Muscle of leg (tissue), 11 donors: ENCODE results near the gene TAF8. TPM values are rescaled to one million over a fixed set of nuclear protein-coding genes. Genes with fewer than 3 reads are reported as not detected.

Source experiments
- DNase-seq: peaks from one replicate; pipeline ENCODE4 v3.0.0; 2013
- H3K27ac ChIP-seq: one replicate; pipeline ENCODE4 v1.5.1; 2013; ENCODE audit warnings: mild to moderate bottlenecking, low read length, control low read depth
- H3K27me3 ChIP-seq: one replicate; pipeline ENCODE4 v1.6.1; 2013; ENCODE audit warnings: low read length; ENCODE audit not compliant: control insufficient read depth, insufficient read depth
- H3K36me3 ChIP-seq: one replicate; pipeline ENCODE4 v1.6.1; 2013; ENCODE audit warnings: low read length; ENCODE audit not compliant: control insufficient read depth, insufficient read depth
- H3K4me1 ChIP-seq: one replicate; pipeline ENCODE4 v1.6.1; 2013; ENCODE audit warnings: low read length; ENCODE audit not compliant: control insufficient read depth, insufficient read depth
- H3K4me3 ChIP-seq: one replicate; pipeline ENCODE4 v1.5.1; 2013; ENCODE audit warnings: low read length, control low read depth
- H3K9me3 ChIP-seq: replicated peaks from 2 replicates; pipeline ENCODE4 v1.6.1; 2013; ENCODE audit warnings: low read depth, low read length; ENCODE audit not compliant: control insufficient read depth
- WGBS: methylation state at CpG from one replicate; pipeline ENCODE4 v1.1.5; 2013; ENCODE audit warnings: missing lambda C conversion rate; ENCODE audit not compliant: insufficient coverage; 5-methylcytosine and 5-hydroxymethylcytosine counted together
- polyA plus RNA-seq, 8 donors: library from polyadenylated mRNA; unstranded; fragments of 120-200 nt; gene quantifications; one replicate each; pipeline versions ENCODE4 v1.2.1 to v1.2.3, GENCODE V29; 2013; ENCODE audit warnings: inconsistent platforms in 1 of 8, low replicate concordance in 1 of 8; ENCODE audit not compliant: insufficient read length in 8 of 8, insufficient read depth in 1 of 8
- total RNA-seq: library from RNA; stranded (reverse); fragments of 120-200 nt; gene quantifications from one replicate; pipeline ENCODE4 v1.2.4, GENCODE V29; 2013

Gene TAF8
- total and polyA plus RNA-seq, 9 donors, result 11.4 to 16.6 (median 13.4) TPM

DNA sequence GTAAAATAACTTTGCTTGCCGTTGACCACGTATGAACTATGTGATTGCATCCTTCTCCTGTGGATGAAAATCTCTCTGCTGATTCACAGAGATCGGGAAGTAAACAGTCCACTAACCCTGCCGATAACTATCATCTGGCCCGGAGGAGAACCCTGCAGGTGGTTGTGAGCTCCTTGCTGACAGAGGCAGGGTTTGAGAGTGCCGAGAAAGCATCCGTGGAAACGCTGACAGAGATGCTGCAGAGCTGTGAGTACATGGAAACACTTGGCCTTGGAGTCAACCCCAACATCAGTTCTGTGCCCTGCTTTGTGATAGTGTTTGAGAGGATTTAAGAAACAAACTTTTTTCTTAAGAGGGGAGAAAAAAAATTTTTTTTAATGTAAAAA, 937 bp downstream of the TAF8 start:
- Histone ChIP-seq H3K4me3 (peak overlapping the region; percentile 83), H3K9me3 (no peaks in the 10 kb centered on the region), H3K27ac (no peak overlapping the region), H3K36me3 (peaks cover 31% of the 10 kb centered on the region), H3K4me1 (peaks cover 37% of the 10 kb centered on the region), H3K27me3 (no peaks in the 10 kb centered on the region)
- 43% methylated on average over 6 of the region's 8 CpGs for WGBS
- no peak for DNase-seq

DNA sequence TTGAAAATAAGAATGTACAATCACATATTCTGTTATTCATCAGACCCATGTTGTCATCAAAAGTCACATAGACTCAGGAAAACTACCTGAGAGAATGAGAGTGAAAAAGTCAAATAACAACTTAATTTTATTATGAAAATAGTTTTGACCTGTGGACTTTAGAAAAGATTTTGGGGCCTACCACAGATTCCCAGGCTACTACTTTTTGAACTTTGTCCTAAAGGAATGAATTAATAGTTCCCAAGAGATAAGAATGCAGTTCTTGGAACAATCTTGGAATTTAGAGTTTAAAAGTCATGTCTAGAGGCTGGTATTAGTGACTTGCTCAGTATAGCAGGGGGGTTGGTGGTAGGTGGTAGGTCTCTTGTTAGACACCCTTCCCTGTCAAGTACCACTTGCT, 3.3 kb downstream of the TAF8 start:
- peaks cover 18% of the 10 kb centered on the region for H3K4me1 ChIP-seq
- H3K36me3 ChIP-seq, result peaks cover 53% of the 10 kb centered on the region
- no peak for DNase-seq
- H3K9me3 ChIP-seq, result no peaks in the 10 kb centered on the region
- no peak overlapping the region for H3K27ac ChIP-seq
- no peak overlapping the region for H3K4me3 ChIP-seq
- H3K27me3 ChIP-seq, result no peaks in the 10 kb centered on the region

DNA sequence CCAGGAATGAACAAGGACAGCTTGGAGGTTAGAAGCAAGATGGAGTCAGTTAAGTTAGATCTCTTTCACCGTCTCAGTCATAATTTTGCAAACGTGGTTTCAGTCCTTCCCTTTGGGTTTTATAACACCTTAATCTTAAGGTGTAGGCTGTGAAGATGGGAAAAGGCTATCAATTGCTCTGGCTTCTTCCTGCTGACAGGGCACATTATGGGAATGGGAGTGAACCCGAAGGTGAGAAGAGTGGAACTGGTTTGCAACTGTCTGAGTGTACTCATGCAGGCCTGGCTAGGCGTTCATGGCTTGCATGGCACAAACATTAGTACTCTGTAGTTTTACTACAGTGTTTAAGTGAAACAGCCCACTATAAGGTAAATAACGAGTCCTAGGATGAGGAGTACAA, 9.4 kb downstream of the TAF8 start:
- no peaks in the 10 kb centered on the region for H3K27me3 ChIP-seq
- H3K4me1 ChIP-seq, result no peaks in the 10 kb centered on the region
- no peak overlapping the region for H3K27ac ChIP-seq
- no peak for DNase-seq
- H3K36me3 ChIP-seq, result peaks cover 61% of the 10 kb centered on the region
- no peak overlapping the region for H3K4me3 ChIP-seq
- no peaks in the 10 kb centered on the region for H3K9me3 ChIP-seq
- no CpG with 5 or more reads among the region's 5 CpGs for WGBS

DNA sequence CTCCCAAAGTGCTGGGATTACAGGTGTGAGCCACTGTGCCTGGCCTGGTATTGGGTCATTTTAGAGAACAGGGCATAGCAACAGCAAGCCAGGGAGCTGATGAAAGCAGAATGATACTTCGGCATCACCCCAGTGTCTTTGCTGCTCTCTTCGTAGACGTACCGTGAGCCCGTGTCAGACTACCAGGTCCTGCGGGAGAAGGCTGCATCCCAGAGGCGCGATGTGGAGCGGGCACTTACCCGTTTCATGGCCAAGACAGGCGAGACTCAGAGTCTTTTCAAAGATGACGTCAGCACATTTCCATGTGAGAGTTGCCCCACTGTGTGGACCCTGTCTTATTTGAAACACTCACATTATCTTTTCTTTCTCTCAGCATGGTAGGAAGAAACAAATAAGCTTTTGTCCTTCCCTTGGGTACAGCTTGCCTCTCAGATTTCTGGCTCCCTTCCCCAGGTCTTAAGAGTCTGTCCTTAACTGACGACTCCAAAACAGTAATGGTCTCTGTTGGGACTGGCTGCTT, 15.9 kb downstream of the TAF8 start:
- H3K36me3 ChIP-seq, result peaks cover 60% of the 10 kb centered on the region
- WGBS, result 95% methylated on average over 11 of the region's 13 CpGs
- no peaks in the 10 kb centered on the region for H3K27me3 ChIP-seq
- DNase-seq, result no peak
- no peaks in the 10 kb centered on the region for H3K9me3 ChIP-seq
- no peak overlapping the region for H3K4me3 ChIP-seq
- H3K4me1 ChIP-seq, result no peaks in the 10 kb centered on the region
- no peak overlapping the region for H3K27ac ChIP-seq

DNA sequence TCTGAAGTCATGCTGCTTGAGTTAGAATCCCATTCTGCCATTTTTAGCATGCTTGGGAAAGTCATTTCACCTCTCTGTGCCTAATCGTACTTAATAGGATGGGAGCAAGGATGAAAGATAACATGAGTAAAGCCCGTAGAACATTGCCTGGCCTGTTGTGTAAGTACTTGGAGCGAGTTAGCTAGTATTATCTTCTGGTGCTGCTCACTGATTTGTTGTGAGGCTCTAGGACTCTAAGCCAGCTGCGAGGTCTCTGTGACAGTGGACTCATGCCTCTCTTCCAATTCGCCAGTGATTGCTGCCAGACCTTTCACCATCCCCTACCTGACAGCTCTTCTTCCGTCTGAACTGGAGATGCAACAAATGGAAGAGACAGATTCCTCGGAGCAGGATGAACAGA, 17.8 kb downstream of the TAF8 start:
- Histone ChIP-seq H3K27ac (no peak overlapping the region), H3K36me3 (peaks cover 65% of the 10 kb centered on the region), H3K4me3 (no peak overlapping the region), H3K27me3 (no peaks in the 10 kb centered on the region), H3K4me1 (no peaks in the 10 kb centered on the region), H3K9me3 (no peaks in the 10 kb centered on the region)
- no peak for DNase-seq
- 100% methylated on average over 4 of the region's 7 CpGs for WGBS

DNA sequence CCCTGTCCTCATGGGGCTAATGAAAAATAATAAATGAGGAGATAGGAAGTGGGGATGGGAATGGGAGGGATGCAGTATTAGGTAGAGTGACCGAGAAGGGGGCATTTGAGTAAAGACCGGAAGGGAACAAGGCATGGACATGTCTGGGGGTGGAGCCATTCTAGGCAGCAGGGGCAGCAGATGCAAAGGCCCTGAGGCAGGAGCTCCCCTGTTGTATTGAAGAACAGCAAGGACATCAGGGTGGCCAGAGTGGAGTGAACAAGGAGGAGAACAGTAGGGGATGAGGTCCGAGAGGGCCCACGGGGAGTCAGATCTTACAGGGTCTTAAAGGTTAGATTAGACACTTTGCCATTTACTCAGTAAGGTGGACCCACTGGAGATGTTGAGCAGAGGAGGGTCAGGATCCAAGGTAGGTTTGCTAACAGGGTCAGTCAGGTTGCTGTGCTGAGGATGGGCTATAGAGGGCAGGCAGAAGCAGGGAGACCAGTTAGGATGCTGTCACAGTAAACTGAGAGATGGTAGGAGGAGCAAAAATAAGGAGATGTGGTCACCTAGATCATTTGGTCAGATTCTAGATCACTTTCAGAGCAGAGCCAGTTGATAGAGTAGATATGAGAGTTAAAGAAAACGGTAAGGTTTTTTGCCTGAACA, 18.7 kb downstream of the TAF8 start:
- no peak for DNase-seq
- no peak overlapping the region for H3K4me3 ChIP-seq
- no peaks in the 10 kb centered on the region for H3K9me3 ChIP-seq
- 95% methylated on average over 5 of the region's 5 CpGs for WGBS
- H3K27me3 ChIP-seq, result no peaks in the 10 kb centered on the region
- no peak overlapping the region for H3K27ac ChIP-seq
- peaks cover 69% of the 10 kb centered on the region for H3K36me3 ChIP-seq
- no peaks in the 10 kb centered on the region for H3K4me1 ChIP-seq

DNA sequence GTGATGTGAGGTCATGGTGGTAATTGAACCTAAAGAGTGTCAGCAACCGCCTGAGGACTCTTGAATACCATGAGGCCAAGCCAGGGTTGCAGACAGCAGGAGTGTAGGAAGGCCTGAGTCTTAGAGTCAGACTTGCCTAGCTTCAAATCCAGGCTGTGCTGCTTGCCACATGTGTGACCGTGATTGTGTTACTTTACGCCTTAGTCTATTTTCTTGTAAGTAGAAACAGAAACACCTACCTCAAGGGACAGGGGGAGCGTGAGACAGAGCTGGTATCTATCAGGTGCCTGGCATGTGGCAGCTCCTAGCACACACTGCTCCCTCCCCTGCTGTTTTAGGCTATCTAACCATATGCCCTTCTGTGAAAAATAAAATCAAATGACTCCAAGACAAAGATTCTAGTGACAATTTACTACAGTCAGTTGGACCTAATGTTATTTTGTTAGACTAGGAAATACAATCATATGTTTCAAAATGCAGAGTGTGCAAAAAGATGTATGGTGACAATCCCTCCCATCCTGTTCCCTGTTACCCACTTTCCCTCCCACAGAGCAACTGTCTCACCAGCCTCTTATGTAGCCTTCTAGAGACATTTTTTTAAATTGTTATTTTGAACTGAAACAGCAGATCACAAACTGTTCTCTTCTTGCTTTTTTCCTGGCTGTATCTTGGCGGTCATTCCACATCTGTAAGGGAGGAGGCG, 21.7 kb downstream of the TAF8 start:
- Histone ChIP-seq H3K4me1 (no peaks in the 10 kb centered on the region), H3K27me3 (no peaks in the 10 kb centered on the region), H3K36me3 (peaks cover 74% of the 10 kb centered on the region), H3K9me3 (no peaks in the 10 kb centered on the region), H3K27ac (no peak overlapping the region), H3K4me3 (no peak overlapping the region)
- DNase-seq, result no peak
- 83% methylated on average over 3 of the region's 6 CpGs for WGBS

DNA sequence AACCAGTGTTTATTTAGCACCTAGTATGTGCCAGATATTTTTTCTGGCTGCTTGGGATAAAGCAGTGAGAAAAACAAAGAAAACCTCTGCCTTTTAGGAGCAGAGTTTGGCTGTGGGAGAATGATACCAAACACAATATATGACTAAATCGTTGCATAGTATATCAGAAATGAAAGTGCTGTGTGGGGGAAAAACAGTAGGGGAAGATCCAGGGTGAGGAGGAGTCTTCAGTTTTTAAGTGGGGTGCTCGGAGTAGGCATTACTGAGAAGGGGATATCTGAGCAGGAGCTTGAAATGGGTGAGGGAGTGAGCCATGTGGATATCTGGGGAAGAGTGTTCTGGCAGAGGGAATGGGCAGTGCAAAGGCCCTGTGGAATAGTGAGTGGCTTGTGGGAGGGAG, 23.0 kb downstream of the TAF8 start:
- WGBS, result 94% methylated on average over 1 of the region's 2 CpGs
- no peak for DNase-seq
- no peaks in the 10 kb centered on the region for H3K9me3 ChIP-seq
- no peak overlapping the region for H3K4me3 ChIP-seq
- H3K4me1 ChIP-seq, result peaks cover under 1% of the 10 kb centered on the region
- peaks cover 76% of the 10 kb centered on the region for H3K36me3 ChIP-seq
- no peaks in the 10 kb centered on the region for H3K27me3 ChIP-seq
- no peak overlapping the region for H3K27ac ChIP-seq

DNA sequence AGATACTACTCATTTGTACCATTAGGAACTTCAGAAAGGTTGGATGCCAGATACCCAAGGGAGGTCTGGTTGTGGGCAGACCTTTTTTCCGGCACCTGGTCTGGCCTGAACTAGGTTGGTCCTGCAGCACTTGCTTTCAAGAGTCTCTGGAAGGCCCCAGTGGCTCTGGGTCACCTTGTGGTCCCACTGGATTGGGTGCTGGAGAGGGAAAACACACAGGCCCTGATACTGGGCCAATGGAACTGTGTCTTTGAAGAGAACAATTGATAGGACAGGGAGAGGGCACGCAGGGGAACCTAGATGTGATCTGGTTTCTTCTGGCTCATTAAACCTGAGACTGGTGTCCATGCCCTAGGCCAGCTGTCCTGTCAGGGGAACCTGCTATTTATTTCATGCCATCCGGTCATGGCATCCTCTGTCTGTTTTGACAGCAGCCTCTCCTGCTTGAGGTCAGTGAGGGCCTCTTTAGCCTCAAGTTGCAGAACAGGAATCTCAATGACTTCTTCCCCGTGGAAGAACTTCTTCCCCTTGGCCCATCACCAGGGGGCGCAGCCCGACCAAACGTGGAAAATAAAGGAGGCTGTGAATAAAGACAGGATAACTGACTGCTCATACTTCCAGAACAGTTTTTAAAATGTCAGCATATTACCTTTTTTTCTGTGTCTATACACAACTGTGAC, 25.0 kb downstream of the TAF8 start:
- peaks cover 68% of the 10 kb centered on the region for H3K36me3 ChIP-seq
- H3K27ac ChIP-seq, result peak overlapping the region; percentile 29
- peak; percentile 82 for DNase-seq
- H3K27me3 ChIP-seq, result no peaks in the 10 kb centered on the region
- no peak overlapping the region for H3K4me3 ChIP-seq
- 81% methylated on average over 3 of the region's 7 CpGs for WGBS
- peaks cover 3% of the 10 kb centered on the region for H3K4me1 ChIP-seq
- no peaks in the 10 kb centered on the region for H3K9me3 ChIP-seq

DNA sequence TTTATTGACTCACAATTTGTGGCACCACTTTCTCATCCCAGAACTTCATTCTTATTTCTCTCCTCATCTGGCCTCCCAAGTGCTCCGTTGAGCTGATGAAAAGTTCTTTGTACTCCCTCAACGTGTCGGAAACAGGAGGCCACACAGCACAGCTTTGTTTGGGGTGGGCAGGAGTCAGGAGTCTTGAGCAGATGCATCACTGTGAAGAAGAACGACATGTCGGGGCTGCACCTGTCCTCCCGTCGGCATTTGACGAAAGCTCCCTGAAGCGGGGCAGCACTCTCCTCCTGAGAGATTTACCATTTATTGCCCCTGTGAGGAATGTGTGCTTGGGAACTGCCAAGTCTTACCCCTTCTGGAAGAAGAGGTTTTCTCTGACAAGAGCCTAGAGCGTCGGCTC, 28.1 kb downstream of the TAF8 start:
- DNase-seq, result no peak
- WGBS, result 83% methylated on average over 10 of the region's 11 CpGs
- H3K36me3 ChIP-seq, result peaks cover 56% of the 10 kb centered on the region
- H3K4me3 ChIP-seq, result no peak overlapping the region
- H3K27me3 ChIP-seq, result no peaks in the 10 kb centered on the region
- H3K9me3 ChIP-seq, result no peaks in the 10 kb centered on the region
- H3K27ac ChIP-seq, result no peak overlapping the region
- peaks cover 3% of the 10 kb centered on the region for H3K4me1 ChIP-seq
